Choroid plexus epithelial cell (primary cell): ENCODE data around the gene MPPED1.

Experiments used
- DNase-seq: peaks from one replicate; pipeline ENCODE4 v3.0.0-alpha.2; 2010; ENCODE audit warnings: low read depth
- H3K4me3 ChIP-seq: 2 replicates; pipeline ENCODE4 v1.5.1; 2011; ENCODE audit warnings: low read depth, mild to moderate bottlenecking, control low read depth, low read length, moderate library complexity
- TF ChIP-seq, protein P1 (sequence below): conservative IDR thresholded peaks from 2 replicates; pipeline ENCODE4 v1.5.1; 2011; ENCODE audit warnings: low read depth, mild to moderate bottlenecking, control low read depth, inconsistent platforms, low read length, moderate library complexity

Gene MPPED1

GRCh38 chr22:43504666-43505261 lies 93.0 kb downstream of the MPPED1 start:
- DNase-seq = no peak
- TF ChIP-seq, protein P1, sequence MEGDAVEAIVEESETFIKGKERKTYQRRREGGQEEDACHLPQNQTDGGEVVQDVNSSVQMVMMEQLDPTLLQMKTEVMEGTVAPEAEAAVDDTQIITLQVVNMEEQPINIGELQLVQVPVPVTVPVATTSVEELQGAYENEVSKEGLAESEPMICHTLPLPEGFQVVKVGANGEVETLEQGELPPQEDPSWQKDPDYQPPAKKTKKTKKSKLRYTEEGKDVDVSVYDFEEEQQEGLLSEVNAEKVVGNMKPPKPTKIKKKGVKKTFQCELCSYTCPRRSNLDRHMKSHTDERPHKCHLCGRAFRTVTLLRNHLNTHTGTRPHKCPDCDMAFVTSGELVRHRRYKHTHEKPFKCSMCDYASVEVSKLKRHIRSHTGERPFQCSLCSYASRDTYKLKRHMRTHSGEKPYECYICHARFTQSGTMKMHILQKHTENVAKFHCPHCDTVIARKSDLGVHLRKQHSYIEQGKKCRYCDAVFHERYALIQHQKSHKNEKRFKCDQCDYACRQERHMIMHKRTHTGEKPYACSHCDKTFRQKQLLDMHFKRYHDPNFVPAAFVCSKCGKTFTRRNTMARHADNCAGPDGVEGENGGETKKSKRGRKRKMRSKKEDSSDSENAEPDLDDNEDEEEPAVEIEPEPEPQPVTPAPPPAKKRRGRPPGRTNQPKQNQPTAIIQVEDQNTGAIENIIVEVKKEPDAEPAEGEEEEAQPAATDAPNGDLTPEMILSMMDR = no peak
- H3K4me3 ChIP-seq = no peak overlapping the region

DNA sequence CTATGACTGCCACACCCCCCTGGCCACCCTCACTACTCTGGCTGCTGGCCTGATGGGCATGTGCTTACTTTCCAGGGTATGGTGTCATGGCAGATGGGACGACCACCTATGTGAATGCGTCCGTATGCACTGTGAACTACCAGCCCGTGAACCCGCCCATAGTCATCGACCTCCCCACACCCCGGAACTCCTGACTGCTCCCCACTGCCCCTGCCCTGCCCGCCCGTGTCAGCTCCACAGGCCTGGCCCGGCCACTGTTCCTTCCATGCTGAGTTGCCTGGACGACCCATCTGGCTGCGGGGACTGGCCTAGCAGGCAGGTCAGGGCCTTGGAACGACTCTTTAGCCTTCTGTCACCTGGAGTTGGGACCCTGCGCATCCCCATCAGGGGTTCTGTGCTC lies 93.6 kb downstream of the MPPED1 start:
- TF ChIP-seq, protein P1 = no peak
- H3K4me3 ChIP-seq = no peak overlapping the region
- DNase-seq = no peak

- no peak for DNase-seq
- no peak overlapping the region for H3K4me3 ChIP-seq
- TF ChIP-seq, protein P1 = no peak
Measured at GRCh38 chr22:43505896-43506295, 94.1 kb downstream of the MPPED1 start.

DNA sequence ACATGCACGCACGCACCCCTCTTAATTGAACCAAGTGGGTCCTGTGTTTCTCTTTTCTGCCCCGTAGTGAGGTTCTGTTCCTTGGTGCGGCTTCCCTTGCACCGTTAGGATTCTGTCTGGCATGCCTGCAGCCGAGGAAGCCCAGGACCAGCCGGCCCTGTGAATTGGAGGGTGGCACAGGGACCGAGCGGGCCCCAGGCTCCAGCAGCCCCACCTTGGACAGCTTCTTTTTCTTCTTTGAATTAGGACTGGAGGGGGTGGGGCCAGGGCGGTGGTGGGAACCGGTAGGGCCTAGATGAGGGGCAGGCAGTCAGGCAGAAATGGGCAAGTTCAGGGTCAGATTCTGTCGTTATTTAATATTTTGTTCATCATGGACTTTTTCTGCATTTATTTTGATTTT lies 94.7 kb downstream of the MPPED1 start:
- TF ChIP-seq, protein P1 = no peak
- no peak overlapping the region for H3K4me3 ChIP-seq

DNA sequence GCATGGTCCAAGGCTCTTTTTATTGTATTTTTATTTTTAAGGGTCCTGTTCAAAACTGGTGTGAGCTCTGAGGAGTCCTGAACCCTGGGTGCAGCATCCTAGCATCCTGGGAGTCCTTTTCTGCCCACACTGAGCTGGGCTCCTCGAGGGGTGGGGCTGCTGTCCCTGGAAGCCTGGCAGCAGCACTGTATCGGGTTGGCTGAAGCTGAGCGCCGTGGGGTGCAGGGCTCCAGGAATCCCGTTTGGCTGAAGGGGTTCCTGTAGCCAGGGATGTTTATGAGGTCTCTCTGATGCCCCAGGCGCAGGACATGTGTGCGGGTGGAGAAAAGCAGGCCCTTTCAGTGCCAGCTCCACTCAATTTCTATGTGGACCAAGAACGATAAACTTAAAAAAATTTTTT lies 95.4 kb downstream of the MPPED1 start:
- TF ChIP-seq, protein P1 = no peak
- no peak overlapping the region for H3K4me3 ChIP-seq

More for the DNA sequence above, 94.7 kb downstream of the MPPED1 start:
- DNase-seq = no peak

DNA sequence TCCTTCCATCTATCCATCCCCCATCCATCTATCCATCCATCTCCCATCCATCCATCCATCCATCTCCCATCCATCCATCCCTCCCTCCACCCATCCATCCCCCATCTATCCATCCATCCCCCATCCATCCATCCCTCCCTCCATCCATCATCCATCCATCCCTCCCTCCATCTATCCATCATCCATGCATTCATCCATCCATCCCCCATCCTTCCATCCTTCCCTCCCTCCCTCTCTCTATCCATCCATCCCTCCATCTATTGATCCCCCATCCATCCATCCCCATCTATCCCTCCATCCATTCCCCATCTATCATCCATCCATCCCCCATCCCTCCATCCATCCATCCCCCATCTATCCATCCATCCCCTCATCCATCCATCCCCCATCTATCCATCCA lies 96.7 kb downstream of the MPPED1 start:
- H3K4me3 ChIP-seq = no peak overlapping the region
- TF ChIP-seq, protein P1 = no peak
- DNase-seq = no peak

More for the DNA sequence above, 95.4 kb downstream of the MPPED1 start:
- no peak for DNase-seq

DNA sequence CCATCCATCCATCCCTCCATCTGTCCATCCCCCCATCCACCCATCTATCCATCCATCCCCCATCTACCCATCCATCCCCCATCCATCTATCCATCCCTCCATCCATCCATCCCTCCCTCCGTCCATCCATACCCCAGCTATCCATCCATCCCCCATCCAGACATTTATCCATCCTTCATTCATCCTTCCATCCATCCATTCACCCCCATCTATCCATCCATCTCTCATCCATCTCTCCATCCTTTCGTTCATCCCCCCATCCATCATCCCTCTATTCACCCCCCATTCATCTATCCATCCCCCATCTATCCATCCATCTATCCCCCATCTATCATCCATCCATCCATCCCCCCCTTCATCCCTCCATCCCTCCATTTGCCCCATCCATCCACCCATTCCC lies 97.5 kb downstream of the MPPED1 start:
- no peak for DNase-seq
- no peak overlapping the region for H3K4me3 ChIP-seq
- TF ChIP-seq, protein P1 = no peak
